Measurements from ENCODE around the gene USP37.

Gene USP37, protein sequence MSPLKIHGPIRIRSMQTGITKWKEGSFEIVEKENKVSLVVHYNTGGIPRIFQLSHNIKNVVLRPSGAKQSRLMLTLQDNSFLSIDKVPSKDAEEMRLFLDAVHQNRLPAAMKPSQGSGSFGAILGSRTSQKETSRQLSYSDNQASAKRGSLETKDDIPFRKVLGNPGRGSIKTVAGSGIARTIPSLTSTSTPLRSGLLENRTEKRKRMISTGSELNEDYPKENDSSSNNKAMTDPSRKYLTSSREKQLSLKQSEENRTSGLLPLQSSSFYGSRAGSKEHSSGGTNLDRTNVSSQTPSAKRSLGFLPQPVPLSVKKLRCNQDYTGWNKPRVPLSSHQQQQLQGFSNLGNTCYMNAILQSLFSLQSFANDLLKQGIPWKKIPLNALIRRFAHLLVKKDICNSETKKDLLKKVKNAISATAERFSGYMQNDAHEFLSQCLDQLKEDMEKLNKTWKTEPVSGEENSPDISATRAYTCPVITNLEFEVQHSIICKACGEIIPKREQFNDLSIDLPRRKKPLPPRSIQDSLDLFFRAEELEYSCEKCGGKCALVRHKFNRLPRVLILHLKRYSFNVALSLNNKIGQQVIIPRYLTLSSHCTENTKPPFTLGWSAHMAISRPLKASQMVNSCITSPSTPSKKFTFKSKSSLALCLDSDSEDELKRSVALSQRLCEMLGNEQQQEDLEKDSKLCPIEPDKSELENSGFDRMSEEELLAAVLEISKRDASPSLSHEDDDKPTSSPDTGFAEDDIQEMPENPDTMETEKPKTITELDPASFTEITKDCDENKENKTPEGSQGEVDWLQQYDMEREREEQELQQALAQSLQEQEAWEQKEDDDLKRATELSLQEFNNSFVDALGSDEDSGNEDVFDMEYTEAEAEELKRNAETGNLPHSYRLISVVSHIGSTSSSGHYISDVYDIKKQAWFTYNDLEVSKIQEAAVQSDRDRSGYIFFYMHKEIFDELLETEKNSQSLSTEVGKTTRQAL

DNA sequence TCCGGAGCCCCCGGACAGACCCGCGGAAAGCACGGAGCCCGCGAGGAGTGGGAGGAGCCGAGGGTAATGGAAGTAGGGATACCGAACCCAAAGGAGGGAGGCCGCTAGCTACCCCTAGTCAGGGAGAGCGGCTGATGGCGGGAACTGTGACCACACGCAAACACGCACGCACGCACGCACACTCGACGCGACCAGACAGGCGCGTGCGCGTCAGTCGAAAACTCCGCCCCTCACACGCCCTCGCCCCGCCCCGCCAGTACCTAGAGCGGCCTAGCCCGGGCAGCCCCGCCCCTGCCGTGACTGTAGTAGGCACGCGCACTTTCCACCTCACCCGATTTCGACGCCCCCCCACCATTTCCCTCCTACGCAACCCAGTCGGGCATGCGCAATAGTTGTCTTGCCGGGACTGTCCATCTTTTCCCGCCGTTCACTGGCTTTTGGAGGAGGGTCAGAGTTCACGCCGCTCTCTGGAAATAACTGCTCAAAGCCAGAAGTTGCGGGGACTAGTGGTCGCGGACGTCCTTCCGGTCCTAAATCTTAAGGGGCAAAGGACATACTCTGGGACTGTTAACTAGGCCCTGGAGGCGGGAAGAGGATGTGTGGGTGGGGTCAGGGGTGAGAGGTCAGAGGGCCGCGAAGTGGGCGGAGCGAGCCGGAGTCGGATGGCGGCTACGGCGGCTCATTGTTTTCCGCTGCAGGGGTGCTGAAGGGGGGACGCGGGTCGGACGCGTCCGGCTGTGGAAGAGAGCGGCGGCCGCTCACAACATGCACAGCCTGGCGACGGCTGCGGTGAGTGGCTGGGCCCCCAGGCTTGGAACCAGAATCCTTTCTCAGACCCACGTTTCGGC is at the start of gene USP37, which contains the start of gene CNOT9:
USP37 (minus strand) TSS at position 162 of the 848 bp plus-strand sequence. CDS start 9,698 bp downstream, outside the sequence.
CNOT9 (plus strand) TSS at position 650 of the 848 bp plus-strand sequence; CDS start at position 766, 116 bp downstream.
- no peaks in the 10 kb centered on the region for H3K9me3 Mint-ChIP-seq
- TF ChIP-seq, protein P1, sequence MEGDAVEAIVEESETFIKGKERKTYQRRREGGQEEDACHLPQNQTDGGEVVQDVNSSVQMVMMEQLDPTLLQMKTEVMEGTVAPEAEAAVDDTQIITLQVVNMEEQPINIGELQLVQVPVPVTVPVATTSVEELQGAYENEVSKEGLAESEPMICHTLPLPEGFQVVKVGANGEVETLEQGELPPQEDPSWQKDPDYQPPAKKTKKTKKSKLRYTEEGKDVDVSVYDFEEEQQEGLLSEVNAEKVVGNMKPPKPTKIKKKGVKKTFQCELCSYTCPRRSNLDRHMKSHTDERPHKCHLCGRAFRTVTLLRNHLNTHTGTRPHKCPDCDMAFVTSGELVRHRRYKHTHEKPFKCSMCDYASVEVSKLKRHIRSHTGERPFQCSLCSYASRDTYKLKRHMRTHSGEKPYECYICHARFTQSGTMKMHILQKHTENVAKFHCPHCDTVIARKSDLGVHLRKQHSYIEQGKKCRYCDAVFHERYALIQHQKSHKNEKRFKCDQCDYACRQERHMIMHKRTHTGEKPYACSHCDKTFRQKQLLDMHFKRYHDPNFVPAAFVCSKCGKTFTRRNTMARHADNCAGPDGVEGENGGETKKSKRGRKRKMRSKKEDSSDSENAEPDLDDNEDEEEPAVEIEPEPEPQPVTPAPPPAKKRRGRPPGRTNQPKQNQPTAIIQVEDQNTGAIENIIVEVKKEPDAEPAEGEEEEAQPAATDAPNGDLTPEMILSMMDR (IDR thresholded peaks at IDR 0.05), result no peak
- H3K4me3 Mint-ChIP-seq, result peak within 1 kb of the TSS; percentile 94
- no peaks in the 10 kb centered on the region for H3K27me3 Mint-ChIP-seq (ENCODE audit: low read depth, poor library complexity)
- peaks cover 32% of the 10 kb centered on the region for H3K36me3 Mint-ChIP-seq (ENCODE audit: low read depth)
- H3K27ac Mint-ChIP-seq, result peak within 1 kb of the TSS; percentile 98
- peaks cover 50% of the 10 kb centered on the region for H3K4me1 Mint-ChIP-seq
- DNase-seq, result peak; percentile 100

DNA sequence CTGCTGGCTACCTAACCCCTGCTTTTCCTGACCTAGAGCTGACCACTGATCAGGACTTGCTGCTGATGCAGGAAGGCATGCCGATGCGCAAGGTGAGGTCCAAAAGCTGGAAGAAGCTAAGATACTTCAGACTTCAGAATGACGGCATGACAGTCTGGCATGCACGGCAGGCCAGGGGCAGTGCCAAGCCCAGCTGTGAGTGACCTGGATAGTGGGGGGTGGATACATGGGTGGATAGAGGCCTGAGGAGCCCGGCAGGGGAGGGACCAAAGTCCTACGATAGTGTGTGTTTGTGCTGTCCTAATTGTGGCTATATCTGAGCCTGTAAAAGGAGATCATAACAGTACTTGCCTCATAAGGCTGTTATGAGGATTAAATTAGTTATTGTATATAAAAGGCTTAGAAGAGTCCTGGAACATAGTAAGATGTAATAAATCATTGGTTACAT is 47.7 kb upstream of the USP37 start:
- TF ChIP-seq, protein P1 (IDR thresholded peaks at IDR 0.05), result no peak
- peaks cover 29% of the 10 kb centered on the region for H3K27me3 Mint-ChIP-seq (ENCODE audit: low read depth, poor library complexity)
- H3K9me3 Mint-ChIP-seq, result no peaks in the 10 kb centered on the region
- H3K36me3 Mint-ChIP-seq (ENCODE audit: low read depth), result no peaks in the 10 kb centered on the region
- H3K4me3 Mint-ChIP-seq, result no peak overlapping the region
- H3K27ac Mint-ChIP-seq, result no peak overlapping the region
- no peak for DNase-seq
- no peaks in the 10 kb centered on the region for H3K4me1 Mint-ChIP-seq

DNA sequence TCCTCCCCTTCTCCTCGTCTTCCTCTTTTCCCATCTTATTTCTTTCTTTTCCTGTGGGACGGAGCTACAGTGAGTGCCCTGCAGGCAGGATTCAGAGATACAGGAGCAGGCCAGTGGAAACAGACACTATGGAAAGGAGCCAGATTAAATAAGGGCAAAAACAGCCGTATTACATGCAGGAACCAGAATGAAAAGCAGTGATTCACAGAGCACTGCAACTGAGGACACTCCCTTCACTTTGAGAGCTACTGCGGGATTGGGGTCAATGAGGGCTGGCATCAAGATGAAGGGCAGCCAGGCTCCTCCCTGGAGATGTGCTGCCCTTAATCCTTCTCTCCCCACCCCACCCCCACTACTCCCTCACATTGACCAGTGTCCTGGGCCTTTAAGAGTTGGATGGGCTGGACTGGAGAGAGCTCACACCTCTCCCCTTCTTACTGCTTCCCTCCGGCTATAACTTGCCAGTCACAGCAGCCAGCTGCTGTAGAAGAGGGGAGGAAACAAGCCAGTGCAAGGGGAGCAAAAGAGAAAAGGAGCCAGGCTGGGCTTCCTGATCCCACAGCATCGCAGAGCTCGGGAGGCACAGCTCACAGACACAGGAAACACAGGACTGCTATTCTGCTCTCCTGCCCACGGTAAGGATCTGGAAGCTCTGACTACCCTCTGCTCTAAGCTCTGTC is 39.4 kb upstream of the USP37 start, which contains the start of gene PLCD4:
PLCD4 (plus strand) TSS at position 464 of the 680 bp plus-strand sequence. CDS start 7,841 bp downstream, outside the sequence.
- peak; percentile 15 for DNase-seq
- peaks cover 28% of the 10 kb centered on the region for H3K4me1 Mint-ChIP-seq
- H3K27ac Mint-ChIP-seq, result peak within 1 kb of the TSS; percentile 86
- peak within 1 kb of the TSS; percentile 55 for H3K4me3 Mint-ChIP-seq
- H3K36me3 Mint-ChIP-seq (ENCODE audit: low read depth), result no peaks in the 10 kb centered on the region
- TF ChIP-seq, protein P1 (IDR thresholded peaks at IDR 0.05), result no peak
- H3K9me3 Mint-ChIP-seq, result no peaks in the 10 kb centered on the region
- peaks cover 27% of the 10 kb centered on the region for H3K27me3 Mint-ChIP-seq (ENCODE audit: low read depth, poor library complexity)

DNA sequence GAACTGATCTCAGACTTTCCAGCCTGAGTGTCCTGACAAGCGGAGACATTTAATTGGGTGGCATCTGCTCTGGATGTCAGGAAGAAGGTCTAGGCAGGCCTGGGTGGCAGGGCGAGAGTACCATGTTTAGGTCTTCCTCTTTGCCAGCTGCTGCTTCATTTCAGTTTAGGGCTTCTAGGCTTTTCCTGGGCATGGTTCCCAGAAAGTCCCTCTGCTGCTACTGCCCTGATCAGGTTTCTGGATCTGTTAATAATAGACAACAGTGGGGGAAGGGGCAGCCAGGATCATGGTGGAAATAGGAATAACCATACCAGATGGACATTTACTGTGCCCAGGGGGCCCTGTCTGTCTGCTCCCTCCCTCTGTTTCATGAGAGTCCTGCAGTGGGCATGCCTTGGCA is 37.3 kb upstream of the USP37 start:
- Mint-ChIP-seq H3K36me3 (ENCODE audit: low read depth) (no peaks in the 10 kb centered on the region), H3K27me3 (ENCODE audit: low read depth, poor library complexity) (peaks cover 14% of the 10 kb centered on the region)

More for the DNA sequence above, 37.3 kb upstream of the USP37 start:
- no peaks in the 10 kb centered on the region for H3K9me3 Mint-ChIP-seq
- DNase-seq, result no peak
- H3K4me3 Mint-ChIP-seq, result no peak overlapping the region
- H3K4me1 Mint-ChIP-seq, result peaks cover 28% of the 10 kb centered on the region
- H3K27ac Mint-ChIP-seq, result no peak overlapping the region
- TF ChIP-seq, protein P1 (IDR thresholded peaks at IDR 0.05), result no peak
